ENCODE data around the gene ADIPOR2.

- TF ChIP-seq, protein P1, sequence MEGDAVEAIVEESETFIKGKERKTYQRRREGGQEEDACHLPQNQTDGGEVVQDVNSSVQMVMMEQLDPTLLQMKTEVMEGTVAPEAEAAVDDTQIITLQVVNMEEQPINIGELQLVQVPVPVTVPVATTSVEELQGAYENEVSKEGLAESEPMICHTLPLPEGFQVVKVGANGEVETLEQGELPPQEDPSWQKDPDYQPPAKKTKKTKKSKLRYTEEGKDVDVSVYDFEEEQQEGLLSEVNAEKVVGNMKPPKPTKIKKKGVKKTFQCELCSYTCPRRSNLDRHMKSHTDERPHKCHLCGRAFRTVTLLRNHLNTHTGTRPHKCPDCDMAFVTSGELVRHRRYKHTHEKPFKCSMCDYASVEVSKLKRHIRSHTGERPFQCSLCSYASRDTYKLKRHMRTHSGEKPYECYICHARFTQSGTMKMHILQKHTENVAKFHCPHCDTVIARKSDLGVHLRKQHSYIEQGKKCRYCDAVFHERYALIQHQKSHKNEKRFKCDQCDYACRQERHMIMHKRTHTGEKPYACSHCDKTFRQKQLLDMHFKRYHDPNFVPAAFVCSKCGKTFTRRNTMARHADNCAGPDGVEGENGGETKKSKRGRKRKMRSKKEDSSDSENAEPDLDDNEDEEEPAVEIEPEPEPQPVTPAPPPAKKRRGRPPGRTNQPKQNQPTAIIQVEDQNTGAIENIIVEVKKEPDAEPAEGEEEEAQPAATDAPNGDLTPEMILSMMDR (IDR thresholded peaks at IDR 0.05; ENCODE audit: borderline replicate concordance, extremely low read depth, low read length, poor library complexity, severe bottlenecking): no peak
- TF ChIP-seq EZH2 (IDR thresholded peaks at IDR 0.05; ENCODE audit: borderline replicate concordance, low read depth, low read length, severe bottlenecking): no peak
Observed at GRCh38 chr12:1810201-1810930, 119.5 kb downstream of the ADIPOR2 start.

Data from DND-41 (cell line).